HCT116 (cell line): ENCODE results near the gene PAX5.

Experiments
- CTCF ChIP-seq, 3 experiments: fragments of 200-600 bp in 1 of 3; sonication (generic) in 1 of 3; IDR thresholded peaks in 2 of 3; conservative IDR thresholded peaks in 1 of 3; 2 replicates each; pipeline ENCODE4 v1.5.1; 2012 to 2017; ENCODE audit warnings: low read depth in 2 of 3, low read length in 2 of 3, antibody characterized with exemption in 1 of 3, borderline replicate concordance in 1 of 3, control low read depth in 1 of 3, mild to moderate bottlenecking in 1 of 3, mixed read lengths in 1 of 3, mixed run types in 1 of 3, moderate library complexity in 1 of 3; ENCODE audit not compliant: insufficient read depth in 1 of 3
- ELF1 ChIP-seq: IDR thresholded peaks from 2 replicates; pipeline ENCODE4 v1.6.1; 2012; ENCODE audit warnings: low read depth, borderline replicate concordance
- EZH2phosphoT487 ChIP-seq: fragments of 200-600 bp; IDR thresholded peaks from 2 replicates; pipeline ENCODE4 v1.6.1; 2018; ENCODE audit warnings: antibody characterized with exemption, borderline replicate concordance
- JUND ChIP-seq: IDR thresholded peaks from 2 replicates; pipeline ENCODE4 v1.6.1; 2012
- POLR2A ChIP-seq: IDR thresholded peaks from 2 replicates; pipeline ENCODE4 v1.7.0; 2011; ENCODE audit warnings: borderline replicate concordance; ENCODE audit not compliant: insufficient read depth, insufficient read length; ENCODE audit errors: extremely low read depth
- POLR2AphosphoS5 ChIP-seq: IDR thresholded peaks from 2 replicates; pipeline ENCODE4 v1.6.1; 2011; ENCODE audit warnings: mild to moderate bottlenecking, low read depth, low read length, moderate library complexity
- REST ChIP-seq: IDR thresholded peaks from 2 replicates; pipeline ENCODE4 v1.6.1; 2012; ENCODE audit warnings: low read depth
- SIN3A ChIP-seq: IDR thresholded peaks from 2 replicates; pipeline ENCODE4 v1.6.1; 2012; ENCODE audit warnings: low read depth
- SP1 ChIP-seq: IDR thresholded peaks from 2 replicates; pipeline ENCODE4 v1.6.1; 2012; ENCODE audit warnings: low read depth
- SRF ChIP-seq: IDR thresholded peaks from 2 replicates; pipeline ENCODE4 v1.6.1; 2012; ENCODE audit warnings: low read depth
- YY1 ChIP-seq: IDR thresholded peaks from 2 replicates; pipeline ENCODE4 v1.6.1; 2011; ENCODE audit warnings: low read length, low read depth, moderate library complexity, mild to moderate bottlenecking; ENCODE audit not compliant: insufficient replicate concordance; ENCODE audit errors: extremely low read depth
- ZNF274 ChIP-seq: fragments of 200-500 bp; sonication (Bioruptor generic); IDR thresholded peaks from 2 replicates; pipeline ENCODE4 v1.6.1; 2014; ENCODE audit warnings: mild to moderate bottlenecking, low read depth, low read length, inconsistent platforms

DNA sequence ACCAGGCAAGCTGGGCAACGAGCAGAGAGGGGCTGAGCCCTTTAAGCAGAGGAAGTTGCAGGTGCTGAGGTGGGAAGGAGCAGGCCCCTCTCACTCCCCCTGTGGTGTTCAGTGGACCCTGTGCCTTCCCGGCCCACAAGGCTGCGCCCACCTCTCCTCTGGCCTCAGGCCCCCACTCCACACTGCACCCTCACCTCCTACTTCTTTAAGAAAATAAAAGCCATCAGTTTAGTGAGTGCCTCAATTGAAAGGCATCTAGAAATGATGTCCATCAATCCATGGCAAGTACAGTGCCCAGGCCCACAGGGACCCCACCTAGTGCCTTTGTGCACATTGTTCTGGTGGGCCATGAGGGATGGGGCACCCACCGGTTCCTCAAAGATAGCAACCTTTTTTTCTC, 158.0 kb downstream of the PAX5 start:
- no peak for TF ChIP-seq REST
- TF ChIP-seq POLR2AphosphoS5: no peak
- TF ChIP-seq CTCF (IDR thresholded peaks at IDR 0.05 in 2 of 3, conservative IDR thresholded peaks at IDR 0.05 in 1 of 3; ENCODE audit: borderline replicate concordance in 1 of 3, insufficient read depth in 1 of 3, low read depth in 2 of 3, low read length in 2 of 3): no peak
- no peak for TF ChIP-seq POLR2A
- no peak for TF ChIP-seq SP1
- TF ChIP-seq ELF1: no peak
- no peak for TF ChIP-seq EZH2phosphoT487
- TF ChIP-seq JUND: no peak
- no peak for TF ChIP-seq YY1
- no peak for TF ChIP-seq SIN3A
- no peak for TF ChIP-seq SRF
- TF ChIP-seq ZNF274: no peak
